NT2/D1 (cell line): ENCODE results near the gene TCERG1L.

ENCODE experiments used
- DNase-seq: peaks from one replicate; pipeline ENCODE4 v3.0.0-alpha.2; 2011; ENCODE audit warnings: low read depth, low spot score
- H3K27me3 ChIP-seq: 2 replicates; pipeline ENCODE4 v1.6.0; 2011; ENCODE audit warnings: mild to moderate bottlenecking; ENCODE audit not compliant: insufficient read length, insufficient read depth
- H3K36me3 ChIP-seq: 2 replicates; pipeline ENCODE4 v1.6.1; 2011; ENCODE audit warnings: mild to moderate bottlenecking, low read length, mixed read lengths; ENCODE audit not compliant: insufficient read depth, insufficient read length
- H3K4me1 ChIP-seq: 2 replicates; pipeline ENCODE4 v1.5.1; 2011; ENCODE audit not compliant: insufficient read depth, insufficient read length
- H3K4me3 ChIP-seq: 2 replicates; pipeline ENCODE4 v1.5.1; 2011; ENCODE audit warnings: low read depth; ENCODE audit not compliant: insufficient read length
- H3K9ac ChIP-seq: 2 replicates; pipeline ENCODE4 v1.6.0; 2011; ENCODE audit warnings: low read depth; ENCODE audit not compliant: insufficient read length
- H3K9me3 ChIP-seq: 2 replicates; pipeline ENCODE4 v1.5.1; 2011; ENCODE audit warnings: mild to moderate bottlenecking, low read length; ENCODE audit not compliant: insufficient read depth
- SUZ12 ChIP-seq: IDR thresholded peaks from 2 replicates; pipeline ENCODE4 v1.6.1; 2011; ENCODE audit not compliant: insufficient read length, insufficient read depth; ENCODE audit errors: extremely low read depth
- YY1 ChIP-seq: IDR thresholded peaks from 2 replicates; pipeline ENCODE4 v1.6.1; 2011; ENCODE audit not compliant: insufficient read length, insufficient read depth
- ZNF274 ChIP-seq: IDR thresholded peaks from 2 replicates; pipeline ENCODE4 v1.6.1; 2011; ENCODE audit warnings: mild to moderate bottlenecking, low read depth, low read length

The TCERG1L gene

DNA sequence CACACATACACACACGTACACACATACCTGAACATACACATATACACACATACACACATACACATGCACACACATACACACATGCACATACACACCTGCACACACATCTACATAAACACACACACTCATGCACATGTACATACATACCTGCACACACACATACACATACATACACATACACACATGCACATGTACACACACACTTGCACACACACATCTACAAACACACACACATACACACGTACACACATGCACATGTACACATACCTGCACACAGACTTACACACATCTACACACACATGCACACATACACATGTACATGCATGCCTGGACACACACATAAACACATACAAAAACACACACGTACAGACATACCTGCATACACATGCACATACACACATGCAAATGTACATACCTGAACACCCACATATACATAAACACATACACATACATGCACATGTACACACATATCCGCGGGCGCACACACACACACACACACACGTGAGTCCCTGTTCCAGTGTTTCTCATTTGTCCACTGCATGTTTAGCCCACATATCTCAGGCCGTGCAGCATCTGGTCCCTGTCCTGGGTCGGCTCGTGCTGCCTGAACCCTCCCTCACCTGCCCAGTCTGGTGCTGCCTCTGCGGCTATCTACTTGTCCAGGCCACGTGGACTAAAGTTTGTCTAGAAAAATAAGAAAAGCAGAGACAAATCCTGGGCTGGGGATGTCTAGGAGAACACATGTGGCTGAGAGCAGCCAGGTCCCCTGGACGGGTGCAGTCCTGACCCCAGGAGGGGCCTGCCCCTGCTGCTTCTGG, 238.7 kb downstream of the TCERG1L start:
- no peaks in the 10 kb centered on the region for H3K27me3 ChIP-seq
- no peak overlapping the region for H3K4me3 ChIP-seq
- TF ChIP-seq ZNF274 (no peak), SUZ12 (no peak), YY1 (no peak)
- DNase-seq: no peak
- no peaks in the 10 kb centered on the region for H3K9me3 ChIP-seq
- no peaks in the 10 kb centered on the region for H3K36me3 ChIP-seq
- no peak overlapping the region for H3K9ac ChIP-seq
- peaks cover 9% of the 10 kb centered on the region for H3K4me1 ChIP-seq

- no peak for DNase-seq
- H3K9ac ChIP-seq: no peak overlapping the region
- H3K9me3 ChIP-seq: no peaks in the 10 kb centered on the region
- no peak overlapping the region for H3K4me3 ChIP-seq
- peaks cover 8% of the 10 kb centered on the region for H3K4me1 ChIP-seq
- TF ChIP-seq YY1 (no peak), ZNF274 (no peak), SUZ12 (no peak)
- H3K27me3 ChIP-seq: no peaks in the 10 kb centered on the region
- H3K36me3 ChIP-seq: no peaks in the 10 kb centered on the region
Observed at GRCh38 chr10:131071721-131072120, 239.8 kb downstream of the TCERG1L start.

GRCh38 chr10:131070856-131071255, 240.7 kb downstream of the TCERG1L start:
- DNase-seq: no peak
- no peak for TF ChIP-seq YY1
- TF ChIP-seq SUZ12: no peak
- no peak for TF ChIP-seq ZNF274
- Histone ChIP-seq H3K9ac (no peak overlapping the region), H3K4me3 (no peak overlapping the region), H3K4me1 (peaks cover 6% of the 10 kb centered on the region), H3K27me3 (no peaks in the 10 kb centered on the region), H3K36me3 (no peaks in the 10 kb centered on the region), H3K9me3 (no peaks in the 10 kb centered on the region)

DNA sequence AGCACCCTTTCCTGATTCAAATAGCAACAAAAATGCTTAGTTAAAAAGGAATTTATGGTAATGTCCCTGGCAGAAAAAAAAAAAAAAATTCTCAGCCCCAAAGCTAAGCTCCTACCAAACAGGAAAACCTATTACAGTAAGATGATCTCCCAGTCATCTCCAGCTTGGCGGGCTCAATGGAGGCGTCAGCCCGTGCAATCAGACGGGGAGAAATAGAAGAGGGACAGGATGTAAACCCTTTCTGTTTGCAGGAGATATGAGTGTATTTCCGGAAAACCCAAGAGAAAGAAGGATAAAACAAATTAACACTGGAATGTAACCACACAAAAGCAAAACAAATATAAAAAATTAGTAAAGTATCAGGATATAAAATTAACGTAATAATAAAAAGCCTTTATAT, 242.8 kb downstream of the TCERG1L start:
- DNase-seq: no peak
- H3K4me3 ChIP-seq: no peak overlapping the region
- no peaks in the 10 kb centered on the region for H3K27me3 ChIP-seq
- no peaks in the 10 kb centered on the region for H3K36me3 ChIP-seq
- H3K9me3 ChIP-seq: no peaks in the 10 kb centered on the region
- peaks cover 8% of the 10 kb centered on the region for H3K4me1 ChIP-seq
- H3K9ac ChIP-seq: no peak overlapping the region
- TF ChIP-seq YY1 (no peak), ZNF274 (no peak), SUZ12 (no peak)

DNA sequence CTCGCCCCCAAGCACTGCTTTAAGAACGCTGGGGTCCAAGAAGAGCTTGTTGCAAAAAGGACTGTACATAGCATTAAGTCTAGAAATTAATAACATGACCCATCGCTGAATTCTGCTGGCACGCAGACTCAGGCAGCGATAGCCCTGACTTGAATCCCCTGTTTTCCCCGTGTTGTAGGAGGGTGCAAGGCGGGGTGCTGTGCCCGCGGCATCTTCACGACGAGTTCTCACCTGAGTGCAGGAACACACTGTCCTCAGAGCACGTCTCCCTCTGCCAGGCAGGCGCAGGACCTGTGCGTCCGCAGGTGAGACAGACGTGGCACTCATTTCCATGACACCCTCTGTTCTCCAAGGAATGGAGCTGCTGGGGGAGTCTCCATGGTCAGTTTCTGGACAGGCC, 243.2 kb downstream of the TCERG1L start:
- H3K9me3 ChIP-seq: no peaks in the 10 kb centered on the region
- H3K9ac ChIP-seq: no peak overlapping the region
- TF ChIP-seq SUZ12: no peak
- no peak for TF ChIP-seq ZNF274
- no peak for TF ChIP-seq YY1
- DNase-seq: no peak
- H3K4me3 ChIP-seq: no peak overlapping the region
- no peaks in the 10 kb centered on the region for H3K36me3 ChIP-seq
- H3K27me3 ChIP-seq: no peaks in the 10 kb centered on the region
- H3K4me1 ChIP-seq: peaks cover 5% of the 10 kb centered on the region

DNA sequence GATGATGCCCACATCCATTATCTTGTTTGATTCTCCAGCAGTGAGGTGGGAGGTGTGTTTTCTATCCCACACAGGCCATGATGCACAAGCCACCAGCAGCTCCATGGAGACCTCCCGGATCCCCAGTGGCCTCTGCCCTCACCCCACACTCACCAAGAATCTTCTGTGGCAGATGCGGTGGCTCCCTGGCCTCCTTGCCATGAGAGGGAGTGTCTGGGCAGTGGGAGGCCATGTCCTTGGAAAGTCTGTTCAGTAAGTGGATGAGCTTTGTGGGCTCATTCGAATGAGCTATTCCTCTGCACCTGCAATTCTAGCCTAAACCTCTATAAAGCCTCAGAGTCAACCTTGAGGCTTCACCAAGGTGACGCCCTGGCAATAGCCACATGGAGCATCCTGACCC, 243.8 kb downstream of the TCERG1L start:
- Histone ChIP-seq H3K4me1 (peaks cover 5% of the 10 kb centered on the region), H3K9me3 (no peaks in the 10 kb centered on the region), H3K4me3 (no peak overlapping the region), H3K9ac (no peak overlapping the region), H3K36me3 (no peaks in the 10 kb centered on the region), H3K27me3 (no peaks in the 10 kb centered on the region)
- no peak for TF ChIP-seq YY1
- no peak for TF ChIP-seq SUZ12
- no peak for TF ChIP-seq ZNF274
- no peak for DNase-seq

DNA sequence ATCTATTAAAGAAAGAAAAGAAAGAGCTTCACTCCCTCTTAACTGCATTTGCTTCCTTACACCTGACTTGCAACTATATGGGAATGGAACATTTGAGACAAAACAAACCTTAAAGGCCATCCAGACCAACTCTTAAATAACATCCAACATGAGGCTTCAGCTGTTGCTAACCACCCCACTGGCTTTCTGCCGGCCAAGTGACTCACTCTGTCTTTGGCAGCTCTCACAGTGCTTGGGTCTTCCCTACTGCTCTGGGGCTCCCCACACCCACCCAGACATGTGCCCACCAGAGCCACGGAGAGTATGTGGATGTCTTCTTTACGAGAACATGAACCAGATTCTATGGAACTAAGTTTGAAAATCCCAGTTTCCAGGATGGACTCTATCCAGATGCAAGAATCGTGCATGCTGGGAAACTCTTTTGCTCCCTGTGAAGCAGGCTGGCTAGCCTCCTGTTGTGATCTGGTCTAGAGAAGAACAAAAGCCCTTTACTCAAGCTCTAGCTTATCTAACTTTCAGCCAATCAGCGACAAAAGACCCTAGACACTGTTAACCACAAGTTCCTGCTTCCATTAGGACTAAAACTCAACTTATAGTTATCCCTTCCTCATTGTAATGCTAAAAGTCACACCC, 245.7 kb downstream of the TCERG1L start:
- no peak overlapping the region for H3K9ac ChIP-seq
- no peaks in the 10 kb centered on the region for H3K9me3 ChIP-seq
- H3K27me3 ChIP-seq: no peaks in the 10 kb centered on the region
- H3K4me3 ChIP-seq: no peak overlapping the region
- DNase-seq: peak; percentile 43
- H3K4me1 ChIP-seq: peaks cover 5% of the 10 kb centered on the region
- TF ChIP-seq SUZ12 (no peak), YY1 (no peak), ZNF274 (no peak)
- H3K36me3 ChIP-seq: no peaks in the 10 kb centered on the region
